IMR-90 (cell line): ENCODE measurements around the gene ADH5.

Experiments
- CEBPB ChIP-seq: IDR thresholded peaks from 2 replicates; pipeline ENCODE4 v1.6.1; 2012; ENCODE audit warnings: low read depth, low read length, improper control_type of control experiment
- CTCF ChIP-seq: conservative IDR thresholded peaks from 2 replicates; pipeline ENCODE4 v1.5.1; 2012; ENCODE audit warnings: mild to moderate bottlenecking, low read depth, low read length, improper control_type of control experiment
- MAFK ChIP-seq: IDR thresholded peaks from 2 replicates; pipeline ENCODE4 v1.6.1; 2012; ENCODE audit warnings: low read depth, low read length, improper control_type of control experiment
- MXI1 ChIP-seq: IDR thresholded peaks from 2 replicates; pipeline ENCODE4 v1.6.1; 2012; ENCODE audit warnings: low read depth, mild to moderate bottlenecking, low read length, moderate library complexity, borderline replicate concordance
- POLR2A ChIP-seq: IDR thresholded peaks from 2 replicates; pipeline ENCODE4 v1.6.1; 2012; ENCODE audit warnings: mild to moderate bottlenecking, low read depth, low read length
- RAD21 ChIP-seq: IDR thresholded peaks from 2 replicates; pipeline ENCODE4 v1.6.1; 2012; ENCODE audit warnings: low read length, improper control_type of control experiment
- RCOR1 ChIP-seq: IDR thresholded peaks from 2 replicates; pipeline ENCODE4 v1.6.1; 2012; ENCODE audit warnings: mild to moderate bottlenecking, low read length, improper control_type of control experiment; ENCODE audit not compliant: insufficient replicate concordance
- RFX5 ChIP-seq: IDR thresholded peaks from 2 replicates; pipeline ENCODE4 v1.8.0; 2012; ENCODE audit warnings: low read depth, mild to moderate bottlenecking, low read length, moderate library complexity
- USF2 ChIP-seq: fragments of 150-350 bp; IDR thresholded peaks from 2 replicates; pipeline ENCODE4 v1.6.1; 2017; ENCODE audit warnings: mild to moderate bottlenecking, antibody characterized with exemption, low read length, low read depth

- no peak for TF ChIP-seq CTCF
- TF ChIP-seq RFX5, result no peak
- TF ChIP-seq CEBPB, result no peak
- TF ChIP-seq POLR2A, result no peak
- TF ChIP-seq MAFK, result no peak
- TF ChIP-seq RCOR1, result no peak
- TF ChIP-seq USF2, result no peak
- TF ChIP-seq RAD21, result no peak
- no peak for TF ChIP-seq MXI1
Observed at GRCh38 chr4:99038213-99038612, 50.4 kb downstream of the ADH5 start.
